Hepatocyte (in vitro differentiated cells): Measurements from ENCODE around the gene SERPINB6.

Source experiments
- CTCF ChIP-seq: fragments of 200-600 bp; sonication (generic); IDR thresholded peaks from 2 replicates; pipeline ENCODE4 v1.5.1; 2016; ENCODE audit warnings: antibody characterized with exemption, mild to moderate bottlenecking; ENCODE audit not compliant: poor library complexity
- EZH2 ChIP-seq: fragments of 200-600 bp; sonication (generic); IDR thresholded peaks from 2 replicates; pipeline ENCODE4 v1.6.1; 2016; ENCODE audit warnings: antibody characterized with exemption, mild to moderate bottlenecking, borderline replicate concordance

DNA sequence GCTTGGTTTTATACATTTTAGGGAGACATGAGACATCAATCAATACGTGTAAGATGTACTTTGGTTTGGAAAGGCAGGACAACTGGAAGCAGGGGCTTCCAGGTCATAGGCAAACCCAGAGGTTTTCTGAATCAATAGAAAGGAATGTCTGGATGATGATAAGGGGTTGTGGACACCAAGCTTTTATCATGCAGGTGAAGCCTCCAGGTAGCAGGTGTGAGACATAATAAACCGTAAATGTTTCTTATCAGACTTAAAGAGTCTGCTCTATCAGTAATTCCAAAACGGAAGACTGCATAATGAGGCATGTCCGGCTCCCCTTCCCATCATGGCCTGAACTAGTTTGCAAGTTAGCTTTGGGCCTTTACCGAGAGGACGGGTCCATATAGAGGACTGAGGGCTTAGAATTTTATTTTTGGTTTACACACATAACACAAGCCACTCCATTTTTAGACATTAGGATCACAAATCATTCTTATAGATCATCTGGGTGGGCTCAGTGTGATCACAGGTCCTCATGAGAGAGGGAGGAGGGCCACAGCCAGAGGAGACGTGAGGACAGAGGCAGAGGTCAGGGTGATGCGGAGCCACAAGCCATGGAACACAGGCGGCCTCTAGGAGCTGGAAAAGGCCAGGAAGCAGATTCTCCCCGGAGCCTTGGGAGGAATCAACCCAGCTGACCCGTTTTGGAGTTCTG, 57.6 kb downstream of the SERPINB6 start:
- TF ChIP-seq EZH2 (no peak), CTCF (no peak)
